HG02798 (cell line): ENCODE data around the gene VPS51.

Source experiments
- ATAC-seq: cut with Tn5 transposase; IDR thresholded peaks from one replicate; pipeline ENCODE4 v1.9.1; 2021; ENCODE audit warnings: mild to moderate bottlenecking; ENCODE audit not compliant: unreplicated experiment, poor library complexity

VPS51 gene

DNA sequence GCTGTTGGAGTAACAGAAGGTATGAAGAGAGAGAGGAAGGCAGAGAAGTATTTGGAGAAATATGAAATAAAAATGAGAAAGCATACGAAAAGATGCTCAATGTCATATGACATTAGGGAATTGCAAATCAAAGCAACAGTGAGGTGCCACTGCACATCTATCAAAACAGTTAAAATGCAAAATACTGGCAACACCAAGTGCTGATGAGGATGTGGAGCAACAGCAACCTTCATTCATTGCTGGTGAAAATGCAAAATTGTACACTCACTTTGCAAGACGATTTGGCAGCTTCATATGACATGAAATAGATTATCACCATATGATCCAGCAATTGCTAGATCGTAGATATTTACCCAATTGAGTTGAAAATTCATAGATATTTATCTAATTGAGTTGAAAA is 64.6 kb downstream of the VPS51 start:
- ATAC-seq = no peak
